Breast epithelium (tissue), 4 donors: ENCODE results near the gene PRLH. TPM values are rescaled to one million over a fixed set of nuclear protein-coding genes. Genes with fewer than 3 reads are reported as not detected.

Source experiments
- DNase-seq, 2 donors: peaks; one replicate each; pipeline ENCODE4 v3.0.0-alpha.2; 2019; ENCODE audit warnings: low spot score in 2 of 2
- H3K27ac ChIP-seq, 2 donors: fragments of 200-600 bp; sonication (generic) in 1 of 2; one replicate each; pipeline ENCODE4 v1.5.1; 2016 to 2019; ENCODE audit warnings: mild to moderate bottlenecking in 1 of 2
- H3K27me3 ChIP-seq, 2 donors: fragments of 200-600 bp; sonication (generic) in 1 of 2; one replicate each; pipeline versions ENCODE4 v1.5.1 to v1.6.0; 2017 to 2019; ENCODE audit warnings: control low read depth in 1 of 2, mild to moderate bottlenecking in 1 of 2
- H3K36me3 ChIP-seq: fragments of 200-600 bp; one replicate; pipeline ENCODE4 v1.5.1; 2019
- H3K4me1 ChIP-seq, 2 donors: fragments of 200-600 bp; sonication (generic); one replicate each; pipeline ENCODE4 v1.5.1; 2016 to 2019; ENCODE audit warnings: control low read depth in 1 of 2
- H3K4me3 ChIP-seq, 3 donors: fragments of 200-600 bp; sonication (generic); 1 replicate in 2 of 3; 2 replicates in 1 of 3; pipeline ENCODE4 v1.5.1; 2016 to 2019; ENCODE audit warnings: mild to moderate bottlenecking in 3 of 3, moderate library complexity in 2 of 3
- H3K9me3 ChIP-seq, 2 donors: fragments of 200-600 bp; sonication (generic) in 1 of 2; one replicate each; pipeline ENCODE4 v1.5.1; 2016 to 2019; ENCODE audit warnings: control low read depth in 1 of 2
- POLR2A ChIP-seq: fragments of 450-650 bp; IDR thresholded peaks from one replicate; pipeline ENCODE4 v1.6.1; 2016; ENCODE audit warnings: antibody characterized with exemption, mild to moderate bottlenecking, moderate library complexity
- POLR2AphosphoS5 ChIP-seq, 3 donors: sonication (generic); formaldehyde crosslinking; IDR thresholded peaks; one replicate each; pipeline ENCODE4 v1.6.1; 2017; ENCODE audit warnings: antibody characterized with exemption in 3 of 3
- intact Hi-C: fragments of 100-400 bp; cut with DNase I; formaldehyde crosslinking; loops from one replicate; pipeline ENCODE4 v1.15.1; 2023; ENCODE audit warnings: low total_unique reads
- total RNA-seq, 3 donors: library from RNA; depleted of rRNA; stranded (reverse); fragments of >200 nt; gene quantifications; one replicate each; pipeline ENCODE4 v1.1.0, GENCODE V29; 2016
- TF ChIP-seq, protein P1 (sequence below), 3 donors: fragments of 450-650 bp; IDR thresholded peaks; one replicate each; pipeline ENCODE4 v1.5.1; 2016 to 2017; ENCODE audit warnings: antibody characterized with exemption in 3 of 3, mild to moderate bottlenecking in 3 of 3, moderate library complexity in 3 of 3

The PRLH gene
- total RNA-seq, 3 donors from 2014 or later, result not detected

GRCh38 chr2:237558961-237559641, 7.3 kb upstream of the PRLH start:
- Histone ChIP-seq H3K27me3 (no peaks in the 10 kb centered on the region), H3K4me3 (peak overlapping the region in 1 of 3 donors; percentile 43), H3K4me1 (peaks cover 0 to 10% of the 10 kb centered on the region in 2 donors), H3K36me3 (no peaks in the 10 kb centered on the region), H3K9me3 (peaks cover 2 to 11% of the 10 kb centered on the region in 2 donors), H3K27ac (peak overlapping the region; percentile 60 to 82)
- TF ChIP-seq POLR2A, result no peak
- TF ChIP-seq, protein P1, sequence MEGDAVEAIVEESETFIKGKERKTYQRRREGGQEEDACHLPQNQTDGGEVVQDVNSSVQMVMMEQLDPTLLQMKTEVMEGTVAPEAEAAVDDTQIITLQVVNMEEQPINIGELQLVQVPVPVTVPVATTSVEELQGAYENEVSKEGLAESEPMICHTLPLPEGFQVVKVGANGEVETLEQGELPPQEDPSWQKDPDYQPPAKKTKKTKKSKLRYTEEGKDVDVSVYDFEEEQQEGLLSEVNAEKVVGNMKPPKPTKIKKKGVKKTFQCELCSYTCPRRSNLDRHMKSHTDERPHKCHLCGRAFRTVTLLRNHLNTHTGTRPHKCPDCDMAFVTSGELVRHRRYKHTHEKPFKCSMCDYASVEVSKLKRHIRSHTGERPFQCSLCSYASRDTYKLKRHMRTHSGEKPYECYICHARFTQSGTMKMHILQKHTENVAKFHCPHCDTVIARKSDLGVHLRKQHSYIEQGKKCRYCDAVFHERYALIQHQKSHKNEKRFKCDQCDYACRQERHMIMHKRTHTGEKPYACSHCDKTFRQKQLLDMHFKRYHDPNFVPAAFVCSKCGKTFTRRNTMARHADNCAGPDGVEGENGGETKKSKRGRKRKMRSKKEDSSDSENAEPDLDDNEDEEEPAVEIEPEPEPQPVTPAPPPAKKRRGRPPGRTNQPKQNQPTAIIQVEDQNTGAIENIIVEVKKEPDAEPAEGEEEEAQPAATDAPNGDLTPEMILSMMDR (IDR thresholded peaks at IDR 0.05), result no peak
- peak in 1 of 3 donors; percentile 53 for TF ChIP-seq POLR2AphosphoS5 (IDR thresholded peaks at IDR 0.05)
- intact Hi-C loops, result no loop called here
- peak; percentile 69 to 76 for DNase-seq

DNA sequence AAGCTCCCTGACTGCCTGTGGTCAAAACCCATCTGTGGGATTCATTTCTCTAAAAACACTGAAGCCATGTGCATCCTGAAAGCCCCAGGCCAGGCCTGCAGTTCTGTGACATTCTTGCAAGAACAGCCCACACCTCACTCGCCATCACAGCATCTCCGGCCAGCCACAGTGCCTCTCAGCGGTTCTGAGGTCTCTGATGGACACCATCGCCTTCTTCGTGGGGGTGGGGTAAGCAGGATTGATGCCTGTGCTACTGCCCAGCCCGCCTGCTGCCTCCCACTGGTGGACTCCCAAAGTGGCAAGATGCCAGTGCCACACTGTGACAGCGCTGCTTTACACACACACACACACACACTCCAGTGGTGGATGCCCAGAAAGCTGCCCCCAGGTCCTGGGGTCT, 5.2 kb upstream of the PRLH start:
- intact Hi-C loops, result no loop called here
- H3K9me3 ChIP-seq, result no peaks in the 10 kb centered on the region
- no peak overlapping the region for H3K4me3 ChIP-seq
- no peaks in the 10 kb centered on the region for H3K36me3 ChIP-seq
- no peaks in the 10 kb centered on the region for H3K27me3 ChIP-seq
- TF ChIP-seq POLR2AphosphoS5 (IDR thresholded peaks at IDR 0.05) (no peak), POLR2A (no peak)
- TF ChIP-seq, protein P1 (IDR thresholded peaks at IDR 0.05), result no peak
- no peak overlapping the region for H3K27ac ChIP-seq
- H3K4me1 ChIP-seq, result peaks cover 0 to 10% of the 10 kb centered on the region in 2 donors
- DNase-seq, result no peak

GRCh38 chr2:237563816-237564215, 2.6 kb upstream of the PRLH start:
- no peak for DNase-seq
- Histone ChIP-seq H3K36me3 (no peaks in the 10 kb centered on the region), H3K27ac (no peak overlapping the region), H3K4me1 (peaks cover 0 to 8% of the 10 kb centered on the region in 2 donors), H3K4me3 (no peak overlapping the region), H3K9me3 (no peaks in the 10 kb centered on the region), H3K27me3 (no peaks in the 10 kb centered on the region)
- no peak for TF ChIP-seq POLR2AphosphoS5 (IDR thresholded peaks at IDR 0.05)
- no peak for TF ChIP-seq POLR2A
- TF ChIP-seq, protein P1 (IDR thresholded peaks at IDR 0.05), result no peak
- intact Hi-C loops, result no loop called here

- DNase-seq, result no peak
- no peak overlapping the region for H3K27ac ChIP-seq
- no peaks in the 10 kb centered on the region for H3K36me3 ChIP-seq
- intact Hi-C loops, result no loop called here
- H3K9me3 ChIP-seq, result no peaks in the 10 kb centered on the region
- TF ChIP-seq, protein P1 (IDR thresholded peaks at IDR 0.05), result no peak
- TF ChIP-seq POLR2AphosphoS5 (IDR thresholded peaks at IDR 0.05) (no peak), POLR2A (no peak)
- H3K4me3 ChIP-seq, result no peak overlapping the region
- H3K27me3 ChIP-seq, result no peaks in the 10 kb centered on the region
- no peaks in the 10 kb centered on the region for H3K4me1 ChIP-seq
Observed at GRCh38 chr2:237564526-237565131, 1.7 kb upstream of the PRLH start.

DNA sequence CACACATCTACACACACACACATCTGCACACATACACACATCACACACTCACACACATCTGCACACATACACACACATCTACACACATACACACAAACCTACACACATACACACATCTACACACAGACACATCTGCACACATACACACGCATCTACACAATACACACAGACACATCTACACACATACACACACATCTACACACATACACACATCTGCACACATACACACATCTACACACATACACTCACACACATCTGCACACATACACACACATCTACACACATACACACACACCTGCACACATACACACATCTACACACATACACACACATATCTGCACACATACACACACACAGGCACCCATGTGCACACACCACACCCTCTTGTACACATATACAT, 400 bp upstream of the PRLH start:
- Histone ChIP-seq H3K9me3 (no peaks in the 10 kb centered on the region), H3K27ac (no peak overlapping the region), H3K36me3 (no peaks in the 10 kb centered on the region), H3K4me3 (no peak overlapping the region), H3K27me3 (no peaks in the 10 kb centered on the region), H3K4me1 (no peaks in the 10 kb centered on the region)
- TF ChIP-seq, protein P1 (IDR thresholded peaks at IDR 0.05), result no peak
- no peak for TF ChIP-seq POLR2A
- DNase-seq, result no peak
- intact Hi-C loops, result no loop called here
